Coronary artery (tissue), 2 donors: ENCODE data around the gene INF2.

Source experiments
- DNase-seq: peaks from one replicate; pipeline ENCODE4 v3.0.0-alpha.2; 2017; ENCODE audit warnings: low spot score
- H3K27ac ChIP-seq, 2 donors: fragments of 200-600 bp; sonication (generic); one replicate each; pipeline ENCODE4 v1.5.1; 2016 to 2019
- H3K4me3 ChIP-seq: fragments of 200-600 bp; sonication (generic); 2 replicates; pipeline ENCODE4 v1.5.1; 2016; ENCODE audit warnings: mild to moderate bottlenecking, moderate library complexity
- CTCF ChIP-seq: fragments of 200-600 bp; sonication (generic); IDR thresholded peaks from one replicate; pipeline ENCODE4 v1.5.1; 2019; ENCODE audit warnings: antibody characterized with exemption

INF2 gene

GRCh38 chr14:104694475-104694950 is 5.1 kb downstream of the INF2 start:
- TF ChIP-seq CTCF: no peak
- Histone ChIP-seq H3K4me3 (peak overlapping the region; percentile 43), H3K27ac (peak overlapping the region; percentile 72 to 89)
- no peak for DNase-seq

- Histone ChIP-seq H3K27ac (peak overlapping the region; percentile 72 to 89), H3K4me3 (peak overlapping the region; percentile 43)
- DNase-seq: no peak
- no peak for TF ChIP-seq CTCF
These were observed 5.7 kb downstream of the INF2 start for GRCh38 chr14:104694991-104695659.

- DNase-seq: no peak
- Histone ChIP-seq H3K27ac (peak overlapping the region; percentile 72 to 89), H3K4me3 (no peak overlapping the region)
- no peak for TF ChIP-seq CTCF
These were observed 6.2 kb downstream of the INF2 start for GRCh38 chr14:104695660-104696000.

GRCh38 chr14:104696671-104697316 is 7.4 kb downstream of the INF2 start:
- DNase-seq: no peak
- peak overlapping the region; percentile 69 to 89 for H3K27ac ChIP-seq
- no peak for TF ChIP-seq CTCF
- no peak overlapping the region for H3K4me3 ChIP-seq

- no peak for TF ChIP-seq CTCF
- Histone ChIP-seq H3K4me3 (peak overlapping the region; percentile 58), H3K27ac (peak overlapping the region; percentile 69 to 89)
- no peak for DNase-seq
These were observed 7.9 kb downstream of the INF2 start for GRCh38 chr14:104697317-104697703.

- peak overlapping the region; percentile 58 for H3K4me3 ChIP-seq
- no peak for TF ChIP-seq CTCF
These were observed 8.6 kb downstream of the INF2 start for GRCh38 chr14:104697892-104698583.

More at GRCh38 chr14:104697892-104698583, 8.6 kb downstream of the INF2 start:
- DNase-seq: no peak
- H3K27ac ChIP-seq: peak overlapping the region; percentile 78 to 89
